ENCODE results near the gene APBA2.

DNA sequence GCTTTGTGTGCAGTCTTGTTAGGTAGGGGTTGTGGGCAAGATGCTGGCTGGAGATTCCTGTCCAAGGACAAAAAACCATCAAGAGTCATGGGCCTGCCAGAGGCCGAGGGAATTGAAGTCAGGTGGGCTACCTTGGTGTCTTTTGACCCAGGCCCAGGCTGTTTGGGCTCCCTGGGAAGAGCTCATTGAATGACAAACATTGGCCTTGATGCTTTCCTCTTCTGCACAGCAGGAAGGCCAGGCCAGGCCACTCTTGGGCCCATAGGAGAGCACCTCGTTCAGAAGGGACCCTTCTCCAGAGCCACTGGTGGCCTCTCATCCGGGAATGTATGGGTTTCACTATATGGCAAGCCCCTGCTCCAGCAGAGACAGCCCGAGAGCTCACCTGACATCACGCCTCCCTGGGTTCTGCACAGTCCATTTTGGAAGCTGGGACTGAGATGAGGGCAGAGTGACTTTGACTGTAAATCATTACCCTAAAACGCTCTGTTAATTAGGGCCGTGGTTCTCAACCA, 214.8 kb downstream of the APBA2 start:
- TF ChIP-seq, protein P1, sequence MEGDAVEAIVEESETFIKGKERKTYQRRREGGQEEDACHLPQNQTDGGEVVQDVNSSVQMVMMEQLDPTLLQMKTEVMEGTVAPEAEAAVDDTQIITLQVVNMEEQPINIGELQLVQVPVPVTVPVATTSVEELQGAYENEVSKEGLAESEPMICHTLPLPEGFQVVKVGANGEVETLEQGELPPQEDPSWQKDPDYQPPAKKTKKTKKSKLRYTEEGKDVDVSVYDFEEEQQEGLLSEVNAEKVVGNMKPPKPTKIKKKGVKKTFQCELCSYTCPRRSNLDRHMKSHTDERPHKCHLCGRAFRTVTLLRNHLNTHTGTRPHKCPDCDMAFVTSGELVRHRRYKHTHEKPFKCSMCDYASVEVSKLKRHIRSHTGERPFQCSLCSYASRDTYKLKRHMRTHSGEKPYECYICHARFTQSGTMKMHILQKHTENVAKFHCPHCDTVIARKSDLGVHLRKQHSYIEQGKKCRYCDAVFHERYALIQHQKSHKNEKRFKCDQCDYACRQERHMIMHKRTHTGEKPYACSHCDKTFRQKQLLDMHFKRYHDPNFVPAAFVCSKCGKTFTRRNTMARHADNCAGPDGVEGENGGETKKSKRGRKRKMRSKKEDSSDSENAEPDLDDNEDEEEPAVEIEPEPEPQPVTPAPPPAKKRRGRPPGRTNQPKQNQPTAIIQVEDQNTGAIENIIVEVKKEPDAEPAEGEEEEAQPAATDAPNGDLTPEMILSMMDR (IDR thresholded peaks at IDR 0.05), result no peak
- no peak for TF ChIP-seq POLR2A (IDR thresholded peaks at IDR 0.05)

All from sigmoid colon (tissue), 3 donors.